Cardiac muscle cell (in vitro differentiated cells and primary cell): ENCODE results near the gene PRKCA. TPM values are rescaled to one million over a fixed set of nuclear protein-coding genes. Genes with fewer than 3 reads are reported as not detected.
"Not testable (repeated sequence)": the region's sequence is repeated elsewhere in the genome, so short reads cannot be mapped to it uniquely, and the experiment has no call there.

Experiments
- DNase-seq, 2 donors: peaks; one replicate each; pipeline versions ENCODE4 v3.0.0 to v3.0.0-alpha.2; 2010 to 2017; ENCODE audit warnings: low read depth in 1 of 2, low spot score in 1 of 2
- H3K27ac ChIP-seq: fragments of 200-600 bp; sonication (generic); 2 replicates; pipeline ENCODE4 v1.5.1; 2016
- H3K27me3 ChIP-seq: fragments of 200-600 bp; sonication (generic); 2 replicates; pipeline ENCODE4 v1.6.0; 2016; ENCODE audit warnings: control low read depth
- H3K36me3 ChIP-seq: fragments of 200-600 bp; sonication (generic); 2 replicates; pipeline ENCODE4 v1.5.1; 2016; ENCODE audit warnings: control low read depth
- H3K4me1 ChIP-seq: fragments of 200-600 bp; sonication (generic); 2 replicates; pipeline ENCODE4 v1.8.1; 2017; ENCODE audit warnings: low read depth, mild to moderate bottlenecking, mixed run types
- H3K4me3 ChIP-seq: fragments of 200-600 bp; sonication (generic); 2 replicates; pipeline ENCODE4 v1.5.1; 2016; ENCODE audit warnings: mild to moderate bottlenecking
- H3K9me3 ChIP-seq: fragments of 200-600 bp; sonication (generic); 2 replicates; pipeline ENCODE4 v1.5.1; 2017; ENCODE audit warnings: low read depth, mild to moderate bottlenecking, control low read depth
- CTCF ChIP-seq: IDR thresholded peaks from 2 replicates; pipeline ENCODE4 v1.5.1; 2012; ENCODE audit warnings: low read depth, mild to moderate bottlenecking, low read length
- polyA plus RNA-seq: library from polyadenylated mRNA; unstranded; fragments of >200 nt; fragmentation: Nextera tagmentation; extraction: Ambion mirVana; gene quantifications from 2 replicates; pipeline ENCODE4 v1.2.1, GENCODE V29; 2016
- total RNA-seq: library from RNA; depleted of rRNA; stranded (reverse); fragments of >200 nt; gene quantifications from 2 replicates; pipeline ENCODE4 v1.2.3, GENCODE V29; 2016

PRKCA gene
- total and polyA plus RNA-seq, 2 experiments from 2014 or later = 3.1 to 10.3 TPM

GRCh38 chr17:66487981-66488468 lies 185.6 kb downstream of the PRKCA start:
- no peaks in the 10 kb centered on the region for H3K4me1 ChIP-seq
- H3K9me3 ChIP-seq = no peaks in the 10 kb centered on the region
- H3K4me3 ChIP-seq = no peak overlapping the region
- H3K27me3 ChIP-seq = no peaks in the 10 kb centered on the region
- TF ChIP-seq CTCF = no peak
- DNase-seq = no peak
- no peaks in the 10 kb centered on the region for H3K36me3 ChIP-seq
- no peak overlapping the region for H3K27ac ChIP-seq

- Histone ChIP-seq H3K4me3 (no peak overlapping the region), H3K36me3 (no peaks in the 10 kb centered on the region), H3K27ac (no peak overlapping the region), H3K4me1 (no peaks in the 10 kb centered on the region), H3K9me3 (no peaks in the 10 kb centered on the region), H3K27me3 (no peaks in the 10 kb centered on the region)
- no peak for DNase-seq
- no peak for TF ChIP-seq CTCF
Measured at GRCh38 chr17:66488864-66489263, 186.5 kb downstream of the PRKCA start.

- not testable (repeated sequence) for H3K9me3 ChIP-seq, H3K4me3 ChIP-seq, DNase-seq, H3K36me3 ChIP-seq, H3K27me3 ChIP-seq, H3K4me1 ChIP-seq, H3K27ac ChIP-seq
Measured at GRCh38 chr17:66489576-66489975, 187.2 kb downstream of the PRKCA start.

- H3K27me3 ChIP-seq = no peaks in the 10 kb centered on the region
- no peaks in the 10 kb centered on the region for H3K4me1 ChIP-seq
- no peak overlapping the region for H3K27ac ChIP-seq
Measured at GRCh38 chr17:66491213-66491612, 188.8 kb downstream of the PRKCA start.

GRCh38 chr17:66491665-66492064 lies 189.3 kb downstream of the PRKCA start:
- no peak for DNase-seq
- TF ChIP-seq CTCF = no peak
- Histone ChIP-seq H3K27ac (no peak overlapping the region), H3K27me3 (no peaks in the 10 kb centered on the region), H3K36me3 (no peaks in the 10 kb centered on the region), H3K4me3 (no peak overlapping the region), H3K4me1 (no peaks in the 10 kb centered on the region), H3K9me3 (no peaks in the 10 kb centered on the region)

More at GRCh38 chr17:66491213-66491612, 188.8 kb downstream of the PRKCA start:
- DNase-seq = no peak
- Histone ChIP-seq H3K4me3 (no peak overlapping the region), H3K36me3 (no peaks in the 10 kb centered on the region), H3K9me3 (no peaks in the 10 kb centered on the region)
- no peak for TF ChIP-seq CTCF

- Histone ChIP-seq H3K4me3 (no peak overlapping the region), H3K36me3 (no peaks in the 10 kb centered on the region), H3K4me1 (no peaks in the 10 kb centered on the region), H3K9me3 (no peaks in the 10 kb centered on the region), H3K27ac (no peak overlapping the region), H3K27me3 (no peaks in the 10 kb centered on the region)
- no peak for DNase-seq
- no peak for TF ChIP-seq CTCF
Measured at GRCh38 chr17:66492080-66492479, 189.7 kb downstream of the PRKCA start.
